ENCODE data around the gene PSTPIP1.
A peak's percentile ranks its signal among the peaks of the same experiment; 100 is the strongest.

PSTPIP1 gene

GRCh38 chr15:77021803-77022381 lies 27.0 kb downstream of the PSTPIP1 start:
- H3K4me3 Mint-ChIP-seq = no peak overlapping the region
- no peaks in the 10 kb centered on the region for H3K9me3 Mint-ChIP-seq
- H3K4me1 Mint-ChIP-seq = no peaks in the 10 kb centered on the region
- H3K36me3 Mint-ChIP-seq (ENCODE audit: low read depth) = no peaks in the 10 kb centered on the region
- peaks cover 13% of the 10 kb centered on the region for H3K27me3 Mint-ChIP-seq (ENCODE audit: low read depth)
- no peak overlapping the region for H3K27ac Mint-ChIP-seq
- TF ChIP-seq CTCF (IDR thresholded peaks at IDR 0.05; ENCODE audit: unreplicated experiment in 3 of 3) = no peak

- no peaks in the 10 kb centered on the region for H3K4me1 Mint-ChIP-seq
- no peak for TF ChIP-seq CTCF (IDR thresholded peaks at IDR 0.05; ENCODE audit: unreplicated experiment in 3 of 3)
Observed at GRCh38 chr15:77022646-77023575, 28.0 kb downstream of the PSTPIP1 start.

GRCh38 chr15:77023576-77024272 lies 28.8 kb downstream of the PSTPIP1 start:
- Mint-ChIP-seq H3K36me3 (ENCODE audit: low read depth) (no peaks in the 10 kb centered on the region), H3K9me3 (no peaks in the 10 kb centered on the region), H3K27ac (no peak overlapping the region), H3K27me3 (ENCODE audit: low read depth) (peaks cover 17% of the 10 kb centered on the region), H3K4me1 (no peaks in the 10 kb centered on the region), H3K4me3 (no peak overlapping the region)
- no peak for TF ChIP-seq CTCF (IDR thresholded peaks at IDR 0.05; ENCODE audit: unreplicated experiment in 3 of 3)

More at GRCh38 chr15:77022646-77023575, 28.0 kb downstream of the PSTPIP1 start:
- Mint-ChIP-seq H3K27me3 (ENCODE audit: low read depth) (peaks cover 17% of the 10 kb centered on the region), H3K4me3 (no peak overlapping the region), H3K36me3 (ENCODE audit: low read depth) (no peaks in the 10 kb centered on the region), H3K9me3 (no peaks in the 10 kb centered on the region), H3K27ac (no peak overlapping the region)

- peak; percentile 93 to 95 (median 95) for TF ChIP-seq CTCF (IDR thresholded peaks at IDR 0.05; ENCODE audit: unreplicated experiment in 3 of 3)
- Mint-ChIP-seq H3K4me1 (no peaks in the 10 kb centered on the region), H3K27ac (no peak overlapping the region)
Observed at GRCh38 chr15:77024273-77025082, 29.6 kb downstream of the PSTPIP1 start.

GRCh38 chr15:77025083-77025901 lies 30.4 kb downstream of the PSTPIP1 start:
- H3K4me3 Mint-ChIP-seq = no peak overlapping the region
- H3K9me3 Mint-ChIP-seq = no peaks in the 10 kb centered on the region
- no peaks in the 10 kb centered on the region for H3K4me1 Mint-ChIP-seq
- TF ChIP-seq CTCF (IDR thresholded peaks at IDR 0.05; ENCODE audit: unreplicated experiment in 3 of 3) = no peak
- H3K27ac Mint-ChIP-seq = no peak overlapping the region
- H3K27me3 Mint-ChIP-seq (ENCODE audit: low read depth) = peaks cover 13% of the 10 kb centered on the region
- no peaks in the 10 kb centered on the region for H3K36me3 Mint-ChIP-seq (ENCODE audit: low read depth)

More at GRCh38 chr15:77024273-77025082, 29.6 kb downstream of the PSTPIP1 start:
- Mint-ChIP-seq H3K36me3 (ENCODE audit: low read depth) (no peaks in the 10 kb centered on the region), H3K4me3 (no peak overlapping the region), H3K27me3 (ENCODE audit: low read depth) (peaks cover 14% of the 10 kb centered on the region), H3K9me3 (no peaks in the 10 kb centered on the region)
